IPS-18c (cell line): ENCODE data around the gene PYGM.

Experiments used
- H3K4me3 ChIP-seq: 2 replicates; pipeline ENCODE4 v1.7.0; 2013; ENCODE audit warnings: low read depth, mild to moderate bottlenecking, low read length, moderate library complexity; ENCODE audit not compliant: insufficient read depth
- H3K9me3 ChIP-seq: one replicate; pipeline ENCODE4 v1.6.1; 2013; ENCODE audit warnings: mild to moderate bottlenecking, low read length, moderate library complexity; ENCODE audit not compliant: control insufficient read depth, insufficient read depth

The PYGM gene

DNA sequence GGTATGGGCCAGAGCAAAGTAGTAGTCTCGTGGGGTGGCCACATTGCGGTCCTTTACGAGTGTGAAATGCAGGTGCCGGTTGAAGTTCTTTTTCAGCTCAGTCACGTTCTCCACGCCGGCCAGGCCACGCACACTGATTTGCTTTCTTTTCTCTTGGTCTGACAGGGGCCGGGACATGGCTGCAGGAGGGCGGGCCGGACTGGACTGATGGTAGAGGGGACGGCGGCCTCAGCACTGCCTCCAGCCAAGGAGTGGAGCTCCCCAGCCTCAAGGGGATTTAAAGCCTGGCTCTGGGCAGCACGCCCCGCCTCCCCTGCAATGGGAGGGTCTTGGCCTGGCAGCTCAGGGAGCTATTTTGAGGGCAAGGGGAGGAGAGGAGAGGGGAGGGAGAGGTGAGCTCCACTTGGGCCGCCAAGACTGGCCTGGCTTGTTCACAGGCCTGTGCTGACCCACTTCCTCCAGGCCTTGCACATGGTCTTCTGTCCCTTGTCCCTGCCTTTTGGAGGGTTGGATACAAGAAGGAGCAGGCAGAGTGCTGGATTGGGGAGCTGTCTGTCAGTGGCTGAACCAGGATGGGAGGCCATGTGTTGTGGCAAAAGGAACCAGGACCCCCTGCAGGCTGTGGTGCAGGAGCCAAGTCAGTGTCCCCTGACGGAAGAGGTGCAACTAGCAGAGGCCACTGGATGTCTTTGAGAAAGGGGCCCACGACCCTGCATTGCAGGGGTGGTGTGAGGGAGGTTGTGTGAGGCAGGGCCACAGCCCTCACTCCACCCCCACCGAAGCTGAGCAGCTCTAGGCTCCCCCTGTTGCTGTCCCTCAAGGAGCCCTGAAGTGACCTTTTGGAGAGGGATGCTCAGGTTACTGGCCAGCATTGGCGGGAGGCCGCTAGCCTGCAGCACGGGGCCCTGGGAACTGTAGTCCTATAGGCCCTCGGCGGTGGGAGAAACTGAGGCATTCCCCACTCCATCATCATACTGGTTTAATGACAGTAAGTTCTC is at the start of gene PYGM:
Gene PYGM, minus strand, starts transcription at position 253 of the 998 bp plus-strand sequence. Its CDS starts 76 bp downstream, at position 177.
- Histone ChIP-seq H3K4me3 (0 out of 2 replicates have a peak within 1 kb of the TSS, but pooled peaks have one; percentile 9), H3K9me3 (no peaks in the 10 kb centered on the region)

- no peak overlapping the region for H3K4me3 ChIP-seq
- no peaks in the 10 kb centered on the region for H3K9me3 ChIP-seq
Measured at GRCh38 chr11:64805481-64805880, 45.7 kb upstream of the PYGM start.

- peak overlapping the region; percentile 70; the same call in 1 of the 2 replicates for H3K4me3 ChIP-seq
Measured at GRCh38 chr11:64804346-64805210, 44.8 kb upstream of the PYGM start.

DNA sequence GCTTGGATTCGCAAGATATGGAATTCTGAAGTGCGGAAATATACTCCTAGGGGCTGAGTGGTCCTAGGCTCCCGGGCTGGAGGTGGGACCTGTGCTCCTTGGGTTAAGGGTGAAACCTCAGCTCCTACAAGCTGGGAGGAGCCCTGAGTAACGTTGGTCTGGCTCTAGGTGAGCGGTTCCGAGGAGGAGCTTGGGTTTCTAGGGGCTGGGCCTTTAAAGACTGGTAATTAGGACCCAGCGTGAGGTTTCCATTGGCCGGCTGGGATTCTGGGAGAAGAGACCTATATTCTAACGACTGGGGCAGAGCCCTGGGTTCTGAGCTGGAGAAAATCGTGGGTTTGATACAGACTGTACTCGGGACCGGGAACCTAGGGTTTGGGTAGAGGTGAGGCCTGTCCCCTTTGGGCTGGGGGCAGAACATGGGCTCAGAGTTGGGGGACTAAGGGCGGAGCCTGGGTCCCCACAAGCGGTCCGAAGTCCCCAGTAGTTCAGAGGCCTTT is 44.1 kb upstream of the PYGM start:
- peak overlapping the region; percentile 70; the same call in 1 of the 2 replicates for H3K4me3 ChIP-seq
- H3K9me3 ChIP-seq = no peaks in the 10 kb centered on the region

More at GRCh38 chr11:64804346-64805210, 44.8 kb upstream of the PYGM start:
- no peaks in the 10 kb centered on the region for H3K9me3 ChIP-seq

DNA sequence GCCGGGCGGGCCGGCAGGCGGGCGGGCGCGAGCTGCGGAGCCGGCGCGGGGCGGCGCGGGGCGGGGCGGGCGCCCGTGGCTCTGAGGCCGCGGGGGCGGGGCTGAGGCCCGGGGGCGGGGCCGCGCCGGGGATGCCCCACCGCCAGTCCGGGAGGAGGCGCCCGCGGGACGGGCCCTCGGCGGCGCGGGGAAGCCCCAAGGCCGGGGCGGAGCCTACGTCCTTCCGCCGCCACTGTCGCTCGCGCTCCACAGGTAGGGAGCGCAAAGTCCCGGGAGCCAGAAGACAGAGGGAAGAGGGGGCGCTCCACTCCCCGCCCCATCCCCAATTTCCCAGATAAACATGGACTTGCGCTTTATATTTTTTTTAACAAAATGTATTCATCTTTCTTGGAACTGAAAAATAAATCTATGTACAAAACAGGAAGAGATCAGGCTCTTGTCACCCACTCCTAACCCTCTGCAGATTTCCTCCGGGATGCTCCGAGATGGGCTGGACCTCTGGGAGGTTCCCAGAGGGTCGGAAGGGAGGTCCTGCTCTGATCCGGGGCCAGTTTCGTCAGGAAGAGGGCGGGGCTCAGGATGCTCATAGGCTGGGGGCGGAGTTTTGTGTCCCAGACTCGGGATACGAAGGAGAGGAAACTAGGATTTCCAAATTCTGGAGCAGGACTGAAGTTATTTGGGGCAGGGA is 43.5 kb upstream of the PYGM start, which contains the start of gene MAP4K2:
Gene MAP4K2, minus strand, starts transcription at position 57 of the 688 bp plus-strand sequence. CDS start 65 bp downstream, outside the sequence.
- H3K9me3 ChIP-seq = no peaks in the 10 kb centered on the region
- H3K4me3 ChIP-seq = peak within 1 kb of the TSS; percentile 70

DNA sequence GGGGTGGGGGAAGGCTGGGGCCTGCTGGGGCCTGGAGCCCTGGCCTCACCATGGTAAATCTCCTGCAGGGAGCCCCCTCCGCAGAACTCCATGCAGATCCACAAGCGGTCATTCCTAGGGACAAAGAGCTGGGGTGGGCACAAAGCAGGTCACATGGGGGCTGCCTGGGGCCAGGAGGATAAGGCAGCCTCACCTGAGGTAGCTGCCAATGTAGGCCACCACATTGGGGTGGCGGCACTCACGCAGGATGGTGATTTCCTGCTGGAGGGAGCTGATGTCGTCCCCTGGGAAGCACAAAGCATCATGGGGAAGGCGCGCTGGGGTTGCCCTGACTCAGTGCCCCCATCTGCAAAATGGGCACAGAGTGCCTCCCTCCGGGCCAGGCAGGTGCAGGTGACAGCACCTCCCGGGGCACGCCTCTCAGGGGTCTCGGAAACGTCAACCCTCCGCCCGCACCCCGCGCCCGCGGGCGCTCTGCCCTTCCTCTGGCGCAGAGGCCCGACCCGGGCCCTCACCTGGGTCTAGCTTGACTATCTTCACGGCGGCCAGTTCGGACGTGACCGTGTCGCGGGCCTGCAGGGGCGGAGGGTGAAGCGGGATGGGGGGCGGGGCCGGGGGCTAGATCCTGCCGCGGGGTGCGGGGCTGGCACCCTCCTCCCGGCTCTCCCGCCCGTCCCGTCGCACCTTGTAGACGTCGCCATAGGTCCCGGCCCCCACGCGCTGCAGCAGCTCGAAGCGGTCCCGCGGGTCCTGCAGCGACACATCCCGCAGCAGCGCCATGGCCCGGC is 42.8 kb upstream of the PYGM start:
- H3K4me3 ChIP-seq = peak overlapping the region; percentile 52
- no peaks in the 10 kb centered on the region for H3K9me3 ChIP-seq

GRCh38 chr11:64801561-64802369 is 42.0 kb upstream of the PYGM start:
- H3K4me3 ChIP-seq = peak overlapping the region; percentile 52; the same call in 1 of the 2 replicates

DNA sequence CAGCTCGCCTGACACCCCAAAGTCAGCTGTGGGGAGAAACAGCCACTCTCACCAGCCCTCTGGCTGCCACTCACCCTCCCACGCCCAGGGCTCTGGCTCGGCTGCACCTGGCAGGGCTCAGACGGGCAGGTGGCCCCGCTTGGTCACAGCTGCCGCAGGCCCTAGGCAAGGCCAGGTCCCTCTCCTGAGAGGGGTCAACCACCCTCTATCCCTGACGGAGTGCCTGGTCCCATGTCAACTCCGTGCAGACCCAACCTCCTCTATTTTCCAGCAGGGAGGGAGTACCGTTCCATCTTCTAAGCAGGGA is 41.3 kb upstream of the PYGM start:
- H3K4me3 ChIP-seq = no peak overlapping the region
- no peaks in the 10 kb centered on the region for H3K9me3 ChIP-seq

More at GRCh38 chr11:64801561-64802369, 42.0 kb upstream of the PYGM start:
- H3K9me3 ChIP-seq = no peaks in the 10 kb centered on the region

GRCh38 chr11:64800303-64801157 is 40.8 kb upstream of the PYGM start:
- Histone ChIP-seq H3K4me3 (no peak overlapping the region), H3K9me3 (no peaks in the 10 kb centered on the region)

DNA sequence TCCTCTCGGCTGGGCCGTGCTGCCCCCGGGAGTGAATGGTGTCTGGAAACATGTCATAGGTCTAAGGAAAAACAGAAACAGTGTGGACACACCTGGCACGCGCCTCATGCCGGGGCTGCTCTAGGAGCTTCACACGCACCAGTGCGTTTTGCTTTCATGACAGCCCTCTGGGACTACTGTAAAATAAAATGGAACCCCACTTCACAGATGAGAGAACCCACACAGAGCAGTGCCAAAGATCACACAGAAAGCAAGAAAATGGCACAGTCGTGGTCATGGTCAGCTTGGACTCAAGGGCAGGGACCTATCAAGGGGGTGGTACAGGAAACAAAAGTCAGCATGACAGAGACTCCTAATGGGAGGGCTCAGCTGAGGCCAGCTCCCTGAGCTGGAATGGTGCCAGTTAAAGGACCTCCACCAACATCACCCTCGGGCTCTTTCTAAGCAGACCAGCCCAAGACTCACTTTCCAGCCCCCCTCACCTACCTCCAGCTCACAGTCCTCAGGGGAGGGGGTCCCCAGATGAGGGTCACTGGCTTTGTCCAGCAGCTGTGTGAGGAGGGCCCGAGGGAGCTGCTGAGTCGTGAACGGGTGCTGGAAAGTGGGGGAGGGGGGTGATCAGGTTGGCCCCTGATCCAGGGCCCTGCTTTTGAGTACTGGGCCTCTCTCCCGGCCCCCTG is 40.0 kb upstream of the PYGM start:
- Histone ChIP-seq H3K4me3 (no peak overlapping the region), H3K9me3 (peaks cover 2% of the 10 kb centered on the region)

DNA sequence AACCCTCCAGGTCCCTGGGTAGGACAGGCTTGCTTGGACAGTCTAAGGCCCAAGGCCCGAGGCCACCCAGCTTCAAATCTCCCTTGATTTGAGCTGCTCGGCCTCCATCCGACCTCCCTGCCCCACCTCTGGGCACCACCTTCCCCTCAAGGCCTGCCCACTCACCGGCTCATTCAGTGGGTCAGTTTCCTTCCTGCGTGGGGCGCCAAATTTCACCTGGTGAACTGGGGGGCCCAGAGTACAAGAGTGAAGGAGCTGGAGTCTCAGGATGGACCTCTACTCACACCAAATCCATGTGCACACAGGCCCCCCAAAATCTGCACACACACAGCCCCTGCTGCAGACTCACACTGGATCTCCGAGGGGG is 39.5 kb upstream of the PYGM start:
- H3K9me3 ChIP-seq = peaks cover 2% of the 10 kb centered on the region
- no peak overlapping the region for H3K4me3 ChIP-seq

DNA sequence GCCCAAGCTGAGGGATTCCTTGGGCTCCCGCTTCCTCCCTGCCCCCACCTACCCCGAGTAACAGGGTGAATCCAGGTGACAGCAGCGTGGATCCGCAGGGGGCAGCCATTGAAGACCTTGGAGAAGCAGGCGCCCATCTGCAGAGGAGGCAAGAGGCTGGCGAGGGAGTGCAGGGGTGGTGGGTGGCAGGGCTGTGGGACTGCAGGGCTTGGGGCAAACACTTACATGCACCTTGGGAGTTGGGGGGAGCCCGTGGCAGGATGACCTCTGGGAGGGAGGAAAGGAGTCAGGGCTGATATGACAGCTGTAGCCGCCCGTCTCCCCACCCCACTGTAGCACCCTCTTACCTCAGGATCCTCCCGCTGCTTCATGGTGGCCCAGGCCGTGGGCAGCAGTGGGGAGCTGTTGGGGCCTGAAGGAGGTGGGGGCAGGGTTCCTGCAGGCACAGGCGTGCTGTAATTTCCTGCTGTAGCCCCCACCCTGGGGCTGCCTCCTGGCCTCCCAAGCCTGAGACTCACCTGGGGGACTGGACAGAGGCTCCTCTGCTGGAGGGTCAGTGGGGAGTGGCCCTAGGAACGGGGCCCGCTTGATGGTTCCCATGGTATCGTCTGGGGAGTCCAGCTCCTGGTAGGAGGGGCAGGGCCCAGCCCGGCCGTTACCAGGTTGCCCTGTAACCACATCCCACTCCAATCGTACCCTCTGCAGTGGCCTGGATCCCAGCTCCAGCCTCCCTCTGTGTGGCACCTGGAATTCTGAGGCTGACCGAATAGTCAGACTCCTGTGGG is 37.2 kb upstream of the PYGM start:
- peaks cover 2% of the 10 kb centered on the region for H3K9me3 ChIP-seq
- H3K4me3 ChIP-seq = no peak overlapping the region

DNA sequence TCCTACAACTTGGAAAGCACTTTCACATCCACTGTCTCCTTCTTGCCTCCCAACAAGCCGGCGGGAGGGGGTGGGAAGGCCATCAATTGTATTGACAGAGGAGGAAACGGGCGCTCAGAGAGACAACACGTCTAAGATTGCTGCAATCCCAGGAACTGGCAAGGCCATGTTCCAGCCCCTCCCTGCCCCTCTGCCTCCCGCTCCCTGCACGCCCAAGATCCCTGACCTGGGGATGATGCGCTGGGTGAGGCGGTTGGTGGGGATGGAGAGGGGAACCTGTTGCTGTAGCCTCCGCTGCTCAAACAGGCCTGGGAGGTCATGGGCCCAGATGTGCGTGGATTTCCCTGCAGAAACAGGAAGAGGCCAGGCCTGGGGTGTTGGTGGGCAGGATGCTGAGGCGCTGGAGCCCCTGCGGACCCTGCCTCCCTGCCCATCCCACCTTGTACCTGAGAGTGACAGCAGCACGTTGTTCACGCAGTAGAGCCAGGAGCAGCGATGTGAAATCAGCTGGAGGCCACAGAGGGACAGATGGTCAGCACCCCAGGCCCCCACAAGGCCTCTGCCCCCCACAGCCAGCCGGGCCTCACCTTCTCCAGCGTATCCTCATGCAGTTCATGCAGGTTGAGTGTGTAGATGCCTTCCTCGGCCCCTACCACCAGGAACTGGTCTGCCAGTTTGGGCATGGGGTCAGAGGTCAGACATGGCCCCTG is 36.4 kb upstream of the PYGM start:
- Histone ChIP-seq H3K9me3 (peaks cover 2% of the 10 kb centered on the region), H3K4me3 (no peak overlapping the region)
